Activated naive CD4-positive, alpha-beta T cell treated with anti-CD3 and anti-CD28 coated beads, Interleukin-2, amount 50 U/mL, for 16 hours (primary cell): ENCODE data around the gene OSM.

Source experiments
- DNase-seq: peaks from one replicate; pipeline ENCODE4 v3.0.0-alpha.2; 2020

The OSM gene

GRCh38 chr22:30261134-30261533, 5.5 kb downstream of the OSM start:
- DNase-seq, result no peak

- DNase-seq, result no peak
These were observed 6.0 kb downstream of the OSM start for GRCh38 chr22:30260682-30261081.

- no peak for DNase-seq
These were observed 6.4 kb downstream of the OSM start for GRCh38 chr22:30260276-30260675.

GRCh38 chr22:30254314-30254713, 12.3 kb downstream of the OSM start:
- no peak for DNase-seq

GRCh38 chr22:30253205-30253852, 13.3 kb downstream of the OSM start:
- no peak for DNase-seq

- DNase-seq, result no peak
These were observed 14.0 kb downstream of the OSM start for GRCh38 chr22:30252411-30253204.

GRCh38 chr22:30251711-30252110, 14.9 kb downstream of the OSM start:
- no peak for DNase-seq

GRCh38 chr22:30250661-30251267, 15.9 kb downstream of the OSM start:
- DNase-seq, result peak; percentile 32

GRCh38 chr22:30250039-30250565, 16.5 kb downstream of the OSM start:
- DNase-seq, result no peak

- DNase-seq, result no peak
These were observed 17.3 kb downstream of the OSM start for GRCh38 chr22:30249049-30250038.

- DNase-seq, result no peak
These were observed 18.2 kb downstream of the OSM start for GRCh38 chr22:30248484-30248883.

- DNase-seq, result no peak
These were observed 18.7 kb downstream of the OSM start for GRCh38 chr22:30247974-30248373.

GRCh38 chr22:30247561-30247960, 19.1 kb downstream of the OSM start:
- no peak for DNase-seq

GRCh38 chr22:30246814-30247376, 19.8 kb downstream of the OSM start:
- DNase-seq, result no peak

- peak; percentile 75 for DNase-seq
These were observed 20.5 kb downstream of the OSM start, which contains the start of gene LIF for GRCh38 chr22:30245985-30246813. TSS of gene LIF (minus strand) at chr22:30246759. CDS start at chr22:30246695, 64 bp downstream.

GRCh38 chr22:30245181-30245984, 21.3 kb downstream of the OSM start:
- no peak for DNase-seq

- no peak for DNase-seq
These were observed 22.0 kb downstream of the OSM start for GRCh38 chr22:30244641-30245040.

GRCh38 chr22:30244066-30244465, 22.6 kb downstream of the OSM start:
- no peak for DNase-seq

- DNase-seq, result no peak
These were observed 23.0 kb downstream of the OSM start for GRCh38 chr22:30243661-30244060.
